Left kidney (tissue), 2 donors: ENCODE results near the gene GK2. TPM values are rescaled to one million over a fixed set of nuclear protein-coding genes. Genes with fewer than 3 reads are reported as not detected.

Experiments
- DNase-seq: peaks from one replicate; pipeline ENCODE4 v3.0.0-alpha.2; 2013
- polyA plus RNA-seq: library from polyadenylated mRNA; unstranded; fragments of 120-200 nt; gene quantifications from one replicate; pipeline ENCODE4 v1.2.1, GENCODE V29; 2013; ENCODE audit not compliant: insufficient read length

GK2 gene
- polyA plus RNA-seq, 1 donor: not detected

DNA sequence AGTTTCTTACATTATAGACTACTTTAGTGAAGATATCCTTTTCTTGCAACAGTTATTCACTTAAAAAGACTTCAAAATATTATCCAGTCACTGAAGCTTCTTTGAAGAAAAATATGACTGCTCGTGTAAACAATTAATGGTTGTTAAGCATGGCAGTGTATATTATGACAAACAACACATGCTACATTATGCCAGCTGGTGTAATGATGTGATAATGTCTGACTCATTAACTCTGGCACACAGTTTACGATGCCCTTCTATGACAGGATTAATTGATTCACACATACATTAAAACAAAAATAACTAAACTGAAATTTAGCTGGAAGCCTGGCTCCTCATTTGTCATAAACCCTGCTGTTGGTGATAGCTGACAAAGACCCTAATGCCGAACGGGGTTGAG, 22.4 kb downstream of the GK2 start:
- DNase-seq: no peak

DNA sequence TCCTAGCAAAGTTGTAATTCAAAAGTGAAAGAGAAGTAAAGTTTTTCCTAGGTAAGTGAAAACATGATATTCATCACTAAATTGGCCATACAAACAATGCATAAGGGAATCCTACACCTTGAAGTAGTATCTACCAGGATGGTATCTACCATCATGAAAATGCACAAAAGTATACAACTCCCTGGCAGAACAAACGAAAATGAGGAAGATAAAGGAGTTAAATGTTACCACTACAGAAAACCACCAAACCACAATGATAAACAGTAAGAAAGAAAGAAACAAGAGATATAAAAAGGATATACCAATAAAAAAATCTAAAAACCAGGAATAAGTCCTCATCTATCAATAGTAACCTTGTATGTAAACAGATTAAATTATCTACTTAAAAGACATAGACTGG, 26.9 kb downstream of the GK2 start:
- DNase-seq: no peak

DNA sequence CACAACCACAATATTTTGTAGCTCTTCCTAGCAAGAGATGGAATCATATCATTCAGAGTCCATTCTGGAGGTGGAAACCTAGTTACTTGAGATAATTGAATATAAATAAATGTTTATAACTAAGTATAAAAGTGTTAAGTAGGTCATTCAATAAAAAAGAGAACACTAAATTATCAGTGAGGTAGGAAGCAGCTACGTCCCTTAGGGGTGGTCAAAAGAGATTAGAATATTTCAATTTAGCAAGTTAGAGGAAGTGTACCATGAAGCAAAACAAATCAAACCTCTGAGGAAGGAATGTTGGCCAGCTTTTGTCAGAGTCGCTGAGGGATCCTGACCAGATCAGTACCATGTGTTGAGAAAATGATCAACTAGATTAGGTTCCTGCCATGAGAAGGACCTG, 38.0 kb downstream of the GK2 start:
- no peak for DNase-seq

DNA sequence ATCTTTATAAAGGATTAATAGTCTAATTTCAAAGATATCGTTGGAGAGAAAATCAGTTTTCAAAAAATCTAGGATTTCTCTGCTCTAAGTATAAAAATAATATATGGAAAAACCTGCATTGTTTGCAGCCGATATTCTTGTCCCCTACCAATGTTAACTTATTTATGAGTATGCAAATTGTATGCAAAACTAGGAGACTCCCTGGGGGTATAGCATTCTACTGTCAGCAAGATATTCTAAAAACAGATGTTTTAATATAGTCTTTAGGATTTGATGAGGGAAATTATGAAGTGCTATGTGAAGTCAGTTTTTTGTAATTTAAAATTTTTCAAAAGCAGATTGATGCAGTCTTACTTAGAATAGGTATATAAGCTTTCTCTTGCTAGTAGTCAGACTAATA, 40.9 kb downstream of the GK2 start:
- DNase-seq: no peak

DNA sequence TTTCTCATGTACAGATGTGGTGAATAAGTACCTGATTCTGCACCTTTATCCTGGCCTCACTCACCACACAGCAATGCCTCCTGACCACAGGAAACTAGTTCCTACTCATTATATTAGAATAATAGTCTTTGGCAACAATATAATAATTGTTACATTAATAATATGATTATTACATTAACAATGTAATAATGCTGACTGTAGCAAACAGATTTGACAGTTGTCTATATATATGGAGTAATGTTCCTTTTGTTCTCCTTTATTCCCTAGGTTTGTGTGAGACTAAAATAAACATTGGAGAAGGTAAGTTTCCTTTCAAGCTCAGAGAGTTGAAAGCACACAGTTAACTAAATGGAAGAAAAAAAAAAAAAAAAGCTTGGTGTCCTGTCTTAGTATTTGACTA, 41.6 kb downstream of the GK2 start:
- DNase-seq: no peak

DNA sequence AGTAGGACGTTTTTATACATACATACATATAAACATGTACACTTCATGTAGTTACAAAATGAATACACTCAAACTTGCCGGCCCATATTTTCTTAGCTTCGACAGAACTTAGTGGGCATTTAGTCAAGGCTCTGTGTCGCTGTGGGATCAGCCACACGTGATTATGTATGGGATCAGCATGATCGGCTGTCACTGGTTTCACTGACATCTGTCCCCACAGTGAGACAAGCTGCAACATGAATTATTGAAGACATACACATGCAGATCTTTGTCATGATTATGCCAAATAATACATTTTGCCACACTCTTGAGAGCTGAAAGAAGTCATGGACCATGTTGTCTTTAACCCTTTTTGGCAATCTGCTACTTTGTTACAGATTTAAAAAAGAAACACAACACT, 44.0 kb downstream of the GK2 start:
- DNase-seq: no peak

DNA sequence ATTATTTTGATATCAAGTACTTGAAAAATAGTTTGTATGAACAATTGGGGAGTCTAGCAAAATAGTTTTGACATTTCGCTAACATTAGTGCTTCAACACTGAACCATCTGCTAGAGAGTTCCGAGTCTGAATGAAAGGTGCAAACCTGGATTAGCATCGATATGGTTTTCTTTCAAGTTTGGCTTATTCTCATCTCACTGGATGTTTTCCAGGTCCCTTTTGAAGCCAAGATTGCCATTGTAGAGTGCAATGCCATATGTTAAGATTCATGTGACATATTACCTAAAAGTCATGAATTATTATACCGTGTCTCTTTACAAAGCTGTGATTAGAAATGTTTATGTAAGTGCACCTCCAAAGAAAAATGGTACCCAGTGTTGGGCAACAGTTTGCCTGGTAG, 45.4 kb downstream of the GK2 start:
- no peak for DNase-seq

DNA sequence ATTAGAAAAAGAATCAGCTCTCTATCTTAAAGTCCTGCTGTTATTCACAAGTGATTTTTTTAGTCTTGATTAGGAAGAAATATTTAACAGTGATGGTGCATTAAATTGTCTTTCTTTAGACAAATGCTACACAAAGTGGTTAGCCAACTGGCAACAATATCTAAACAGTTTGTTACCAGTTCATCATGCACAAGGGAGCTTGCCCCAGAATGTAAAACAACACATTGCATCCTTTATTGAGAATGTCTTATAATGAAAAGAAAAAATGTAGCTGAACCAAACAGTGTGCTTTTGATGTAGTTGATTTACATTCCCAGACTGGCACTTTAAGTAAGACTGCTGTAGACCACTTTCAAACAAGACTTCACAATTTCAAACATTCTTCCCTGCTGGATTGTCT, 48.0 kb downstream of the GK2 start:
- no peak for DNase-seq

DNA sequence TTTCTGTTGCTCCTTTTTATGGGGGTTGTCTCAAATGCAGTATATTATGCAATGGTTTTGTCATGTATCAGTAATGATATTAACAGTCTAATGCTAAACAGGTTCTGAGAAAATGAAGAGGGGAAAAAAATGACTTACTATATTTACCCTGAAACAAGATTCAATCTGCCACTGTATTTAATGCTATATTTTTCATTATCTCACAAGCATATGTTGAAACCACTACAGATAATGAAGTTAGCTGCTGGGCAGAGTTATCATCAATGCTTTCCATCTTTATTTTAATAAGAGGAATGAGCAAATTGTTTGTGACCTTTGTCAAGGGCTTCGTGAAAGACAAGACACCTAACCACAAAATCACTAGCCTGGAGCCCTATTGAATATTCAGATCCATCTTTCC, 49.6 kb downstream of the GK2 start:
- DNase-seq: no peak

DNA sequence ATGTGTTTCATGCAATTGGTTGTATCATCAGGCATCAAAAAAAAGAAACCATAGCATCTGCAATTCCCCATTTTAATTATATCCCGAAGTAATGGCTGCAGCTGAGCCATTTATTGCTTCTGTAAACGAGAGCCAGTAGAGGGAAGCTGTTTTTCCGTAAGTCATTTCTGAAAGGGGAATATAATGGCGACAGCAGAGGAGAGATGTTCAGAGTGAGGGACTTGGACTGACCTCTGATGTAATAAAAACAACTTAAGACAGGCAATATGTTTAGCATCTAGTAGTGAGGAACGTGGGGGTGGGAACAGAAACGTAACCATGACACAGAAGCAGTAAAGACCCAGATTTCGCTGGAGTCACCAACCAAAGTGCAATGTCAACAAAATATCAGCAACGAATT, 50.7 kb downstream of the GK2 start:
- DNase-seq: no peak

Other genes starting within 250 kb of the GK2 start
- gene NAA11, start 82.2 kb downstream of the GK2 start, polyA plus RNA-seq: not detected